ENCODE results near the gene PP2D1.
"Not testable (repeated sequence)": the region's sequence is repeated elsewhere in the genome, so short reads cannot be mapped to it uniquely, and the experiment has no call there.

PP2D1 gene

DNA sequence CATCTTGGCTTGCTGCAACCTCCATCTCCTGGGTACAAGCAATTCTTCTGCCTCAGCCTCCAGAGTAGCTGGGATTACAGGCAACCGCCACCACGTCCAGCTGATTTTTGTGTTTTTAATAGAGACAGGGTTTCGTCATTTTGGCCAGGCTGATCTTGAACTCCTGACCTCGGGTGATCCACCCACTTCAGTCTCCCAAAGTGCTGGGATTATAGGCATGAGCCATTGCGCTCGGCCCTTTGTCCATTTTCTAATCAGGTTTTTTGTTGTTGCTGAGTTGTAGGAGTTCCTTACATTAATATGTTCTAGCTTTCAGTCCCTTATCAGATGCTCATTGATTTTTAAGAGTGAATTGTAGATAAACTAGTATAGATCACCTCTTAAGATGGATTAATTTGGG lies 44.9 kb downstream of the PP2D1 start:
- no peak for DNase-seq

DNA sequence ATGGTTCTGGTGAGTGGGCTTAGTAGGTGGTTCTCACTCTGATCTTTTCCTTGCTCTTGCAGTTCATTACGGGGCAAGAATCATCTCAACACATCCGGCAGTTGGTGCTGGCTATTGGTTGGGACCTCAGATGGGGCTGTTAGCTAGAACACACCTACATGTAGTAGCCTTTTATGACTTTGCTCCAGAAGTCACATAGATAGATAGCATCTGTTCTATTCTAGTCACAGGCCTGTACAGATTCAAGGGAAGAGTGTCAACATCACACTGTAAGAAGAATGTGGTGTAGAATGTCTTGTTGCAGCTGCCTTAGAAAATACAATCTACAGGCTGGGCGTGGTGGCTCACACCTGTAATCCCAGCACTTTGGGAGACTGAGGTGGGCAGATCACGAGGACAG lies 50.1 kb downstream of the PP2D1 start:
- DNase-seq = no peak

DNA sequence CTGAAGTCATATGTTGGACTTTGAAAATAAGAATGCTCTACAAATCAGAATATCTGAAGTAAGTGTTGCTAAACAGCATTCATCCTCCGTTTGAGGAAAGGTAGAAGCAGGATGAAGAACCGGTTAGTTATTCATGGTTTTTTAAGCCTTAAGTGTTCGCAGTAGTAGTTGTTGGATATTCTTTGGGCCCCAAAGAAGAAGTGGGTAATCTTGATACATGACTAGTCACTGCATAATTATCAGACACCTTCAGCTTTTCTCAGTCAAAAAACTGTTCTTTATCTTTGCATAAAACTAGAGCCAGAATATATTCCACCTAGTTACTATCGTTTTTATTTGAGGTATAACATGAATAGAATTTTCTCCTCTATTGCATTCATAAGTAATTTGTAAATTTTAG lies 51.4 kb downstream of the PP2D1 start:
- no peak for DNase-seq

DNA sequence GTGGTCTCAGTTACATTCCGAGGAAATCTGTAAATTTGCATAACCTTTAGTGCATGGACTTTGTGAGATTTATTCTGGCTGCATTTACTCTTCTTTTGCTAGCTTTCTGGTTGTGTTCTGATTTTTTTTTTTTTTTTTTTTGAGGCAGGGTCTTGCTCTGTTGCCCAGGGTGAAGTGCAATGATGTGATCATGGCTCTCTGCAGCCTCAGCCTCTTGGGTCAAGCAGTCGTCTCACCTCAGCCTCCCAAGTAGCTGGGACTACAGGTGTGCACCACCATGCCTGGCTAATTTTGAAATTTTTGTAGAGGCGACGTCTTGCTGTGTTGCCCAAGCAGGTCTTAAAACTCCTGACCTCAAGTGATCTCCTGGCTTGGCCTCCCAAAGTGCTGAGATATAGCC lies 52.6 kb downstream of the PP2D1 start:
- no peak for DNase-seq

DNA sequence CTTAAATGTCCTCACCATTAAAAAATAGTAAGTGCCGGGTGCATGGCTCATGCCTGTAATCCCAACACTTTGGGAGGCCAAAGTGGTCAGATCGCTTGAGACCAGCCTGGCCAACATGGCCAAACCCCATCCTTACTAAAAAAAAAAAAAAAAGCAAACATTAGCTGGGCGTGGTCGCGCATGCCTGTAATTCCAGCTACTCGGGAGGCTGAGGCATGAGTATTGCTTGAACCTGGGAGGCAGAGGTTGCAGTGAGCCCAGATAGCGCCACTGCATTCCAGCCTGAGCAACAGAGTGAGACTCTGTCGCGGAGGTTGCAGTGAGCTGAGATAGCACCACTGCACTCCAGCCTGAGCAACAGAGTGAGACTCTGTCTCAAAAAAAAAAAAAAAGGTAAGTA lies 54.7 kb downstream of the PP2D1 start:
- DNase-seq = not testable (repeated sequence)

DNA sequence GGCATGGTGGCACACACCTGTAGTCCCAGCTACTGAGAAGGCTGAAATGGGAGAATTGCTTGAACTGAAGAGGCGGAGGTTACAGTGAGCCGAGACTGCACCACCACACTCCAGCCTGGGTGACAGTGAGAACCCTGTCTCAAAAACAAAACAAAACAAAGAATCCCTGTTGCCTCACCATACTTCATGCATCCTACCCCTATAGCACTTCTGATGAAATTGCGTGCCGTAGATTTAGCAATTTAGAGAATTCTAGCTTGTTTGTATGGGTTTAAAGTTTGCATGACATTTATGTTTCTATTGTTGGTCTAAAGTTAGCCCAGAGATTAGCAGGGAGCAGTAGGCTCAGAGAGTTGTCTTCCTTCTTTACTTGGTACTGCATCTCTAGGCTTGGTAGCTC lies 57.4 kb downstream of the PP2D1 start:
- DNase-seq = no peak

DNA sequence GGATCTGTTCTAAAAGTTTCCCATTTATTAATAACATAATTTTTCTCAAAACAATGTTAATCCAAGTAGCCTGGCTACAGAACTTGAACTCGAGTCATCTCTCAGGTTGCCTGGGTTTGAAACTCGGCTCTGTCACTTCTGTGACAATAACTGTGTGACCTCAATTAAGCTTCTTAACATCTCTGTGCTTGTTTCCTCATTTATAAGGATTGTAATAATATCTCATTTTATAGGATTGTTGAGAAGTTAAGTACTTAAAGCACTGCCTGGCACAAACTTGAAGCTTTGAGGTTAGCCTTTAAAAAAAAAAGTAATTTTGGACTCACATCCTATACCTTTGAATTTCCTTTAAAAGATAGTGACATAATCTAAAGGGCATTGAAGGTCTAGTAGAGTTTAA lies 61.7 kb downstream of the PP2D1 start:
- DNase-seq = no peak

DNA sequence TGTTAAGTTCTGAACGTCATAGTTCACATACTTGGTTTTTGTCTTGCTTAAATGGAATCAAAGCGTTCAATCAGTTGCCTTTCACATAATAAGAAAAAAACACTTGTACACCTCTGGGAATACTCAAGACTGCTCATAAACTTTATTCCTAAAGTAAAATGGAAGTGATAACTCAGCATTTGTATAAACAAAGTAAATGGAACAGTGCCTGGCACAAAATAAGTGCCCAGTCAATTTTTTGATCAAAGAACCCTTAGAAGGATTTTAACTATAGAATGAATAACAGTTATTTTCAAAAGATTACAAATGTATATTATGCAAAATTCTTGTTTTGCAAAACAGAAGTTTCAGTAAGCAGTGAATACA lies 63.9 kb downstream of the PP2D1 start:
- no peak for DNase-seq

DNA sequence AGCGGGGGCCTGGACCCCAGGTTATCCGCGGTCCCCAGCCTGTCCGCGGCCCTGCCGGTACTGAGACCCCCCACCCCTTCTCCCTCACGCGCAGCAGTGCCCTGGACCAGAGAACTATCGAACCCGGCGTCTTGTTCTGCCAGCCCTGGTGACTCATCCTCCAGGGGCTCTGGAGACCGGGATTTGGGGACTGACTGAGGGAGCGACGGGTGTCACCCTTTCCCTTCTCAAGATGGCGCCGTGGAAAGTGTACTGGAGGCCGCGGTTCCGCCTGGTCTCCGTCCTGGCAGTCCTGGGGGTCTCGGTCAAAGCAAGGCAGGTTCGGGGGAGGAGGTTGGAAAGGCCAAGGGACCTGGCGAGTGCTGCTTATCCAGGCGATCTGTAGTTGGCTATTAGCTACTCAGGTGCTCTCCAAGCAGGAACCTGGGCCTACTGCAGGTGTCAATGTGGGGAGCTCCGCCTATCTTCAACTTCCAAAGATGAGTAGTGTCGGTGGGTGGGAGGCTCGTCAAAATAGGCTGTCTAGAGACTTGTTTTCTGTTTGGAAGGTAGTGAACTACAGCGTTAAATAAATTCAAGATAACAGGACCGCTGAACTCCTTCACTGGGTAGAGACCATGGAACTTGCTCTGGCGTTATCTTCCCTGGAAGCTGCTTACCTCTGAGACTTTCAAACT lies 64.4 kb downstream of the PP2D1 start:
- no peak for DNase-seq

DNA sequence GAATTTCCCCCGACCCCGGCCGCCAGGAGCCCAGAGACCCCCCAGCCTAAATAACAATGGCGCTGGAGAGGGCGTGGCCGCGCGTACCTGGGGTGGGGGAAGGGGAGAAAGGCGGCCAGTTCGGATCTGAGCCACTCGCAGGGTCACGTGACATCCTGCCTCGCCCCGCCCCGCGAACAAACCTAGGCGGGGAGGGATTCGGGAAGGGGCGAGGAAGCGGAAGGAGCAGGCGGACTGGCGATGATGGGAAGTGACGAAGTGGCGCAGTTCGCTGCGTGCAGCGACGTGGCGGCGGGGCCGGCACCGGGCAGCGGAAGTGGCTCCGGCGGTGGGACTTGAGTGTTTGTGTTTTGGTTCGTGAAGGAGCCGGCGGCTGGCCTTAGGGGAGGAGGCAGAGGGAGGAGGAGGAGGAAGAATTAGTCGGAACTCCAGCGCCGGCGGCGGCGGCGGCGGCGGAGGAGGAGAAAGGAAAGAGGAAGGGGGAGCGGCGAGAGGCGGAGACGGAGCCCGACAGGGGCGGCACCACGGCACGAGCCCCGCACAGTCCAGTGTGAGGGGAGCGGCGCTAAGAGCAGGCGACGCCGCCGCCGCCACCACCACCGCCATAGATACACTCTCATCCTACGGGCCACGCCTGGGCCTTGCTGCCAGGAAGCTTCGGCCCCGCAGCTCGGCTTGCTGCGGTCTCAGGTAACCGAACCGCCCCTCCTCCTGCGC lies 65.1 kb downstream of the PP2D1 start, which contains the start of gene RAB5A:
RAB5A (plus strand) TSS at position 266 of the 717 bp plus-strand sequence. CDS start 3,802 bp downstream, outside the sequence.
- DNase-seq = peak; percentile 82

DNA sequence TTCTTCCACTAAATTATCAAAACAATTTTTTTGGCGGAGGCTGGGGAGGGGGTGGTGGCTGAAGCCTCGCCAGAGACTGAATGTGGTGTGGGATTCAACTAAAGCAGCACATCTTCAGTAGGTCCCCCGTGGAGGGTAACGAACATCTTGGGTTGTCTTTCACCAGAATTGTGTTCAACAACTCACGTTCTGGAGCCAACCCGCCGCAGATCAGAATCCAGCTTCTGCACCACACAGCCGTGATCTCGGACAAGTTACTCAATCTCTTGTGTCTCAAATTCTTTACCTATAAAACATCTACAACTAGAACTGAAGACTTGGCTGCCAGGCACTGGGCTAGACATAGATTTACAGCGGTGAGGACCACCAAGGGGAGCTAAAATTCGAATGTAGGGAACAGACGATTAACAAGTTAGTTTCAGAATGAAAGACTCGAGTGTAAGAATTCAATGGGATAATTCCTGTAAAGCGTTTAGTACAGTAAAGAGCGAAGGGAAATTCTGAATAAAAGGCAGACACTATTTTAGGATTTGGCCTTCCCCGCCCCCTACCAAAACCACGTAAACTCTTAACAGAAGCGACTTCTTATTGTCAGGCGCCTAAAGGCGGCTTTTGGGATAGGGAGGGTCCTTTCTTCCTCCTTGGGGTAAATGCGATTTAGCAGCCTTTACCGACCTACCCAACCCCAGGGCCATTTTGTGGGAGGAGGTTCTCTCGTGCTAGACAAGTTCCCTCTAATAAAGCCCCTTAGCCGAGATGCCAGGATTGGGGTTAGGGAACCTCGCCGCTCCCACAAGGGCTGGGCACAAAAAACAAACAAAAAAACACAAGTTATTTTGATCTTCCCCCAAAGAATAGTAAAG lies 65.9 kb downstream of the PP2D1 start:
- no peak for DNase-seq

DNA sequence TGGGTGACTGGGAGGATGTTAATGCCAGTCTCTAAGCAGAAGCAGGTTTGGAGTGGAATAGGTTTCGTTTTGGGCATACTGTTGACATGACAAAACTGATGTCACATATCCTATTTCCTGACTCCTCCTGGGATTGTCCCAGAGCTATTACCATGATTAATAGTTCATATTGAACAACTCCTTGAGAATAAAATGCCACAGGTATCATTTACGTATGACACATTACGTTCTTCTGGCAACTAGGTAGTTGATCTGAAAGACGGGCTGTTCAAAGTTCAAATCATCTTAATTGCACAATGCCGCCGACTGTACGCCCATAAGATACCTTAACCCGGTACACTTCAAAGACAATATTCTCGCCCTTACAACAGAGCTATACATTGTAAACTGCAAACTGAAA lies 66.5 kb downstream of the PP2D1 start:
- no peak for DNase-seq

DNA sequence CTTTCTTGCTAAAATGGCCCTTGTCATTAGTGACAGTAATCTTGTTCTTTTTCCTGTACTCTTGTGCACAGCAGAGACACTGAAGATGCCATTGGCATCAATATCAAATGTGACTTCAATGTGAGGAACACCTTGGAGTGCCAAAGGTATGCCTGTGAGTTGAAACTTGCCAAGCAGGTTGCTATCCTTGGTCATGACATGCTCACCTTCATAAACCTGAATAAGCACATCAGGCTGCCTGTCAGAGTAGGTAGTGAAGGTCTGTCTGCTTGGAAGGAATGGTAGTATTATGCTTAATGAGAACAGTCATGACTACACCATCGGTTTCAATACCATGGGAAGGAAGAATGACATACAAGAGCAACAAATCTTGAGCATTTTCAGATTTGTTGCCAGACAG lies 71.4 kb downstream of the PP2D1 start:
- DNase-seq = no peak

DNA sequence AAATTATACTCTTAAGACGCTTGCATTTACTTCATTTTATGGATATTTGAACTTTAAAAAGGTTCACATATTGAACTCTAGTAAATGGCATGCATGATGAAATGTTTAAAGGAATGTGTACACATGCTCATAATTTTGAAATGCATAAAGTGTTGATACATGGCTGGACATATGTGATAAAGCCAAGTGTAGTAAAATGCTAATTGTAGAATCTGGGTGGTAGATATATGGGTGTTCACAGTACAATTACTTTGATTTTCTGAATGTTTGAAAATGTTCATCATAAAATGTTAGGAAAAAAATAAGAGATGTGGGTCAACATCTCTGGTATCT lies 73.8 kb downstream of the PP2D1 start:
- no peak for DNase-seq

DNA sequence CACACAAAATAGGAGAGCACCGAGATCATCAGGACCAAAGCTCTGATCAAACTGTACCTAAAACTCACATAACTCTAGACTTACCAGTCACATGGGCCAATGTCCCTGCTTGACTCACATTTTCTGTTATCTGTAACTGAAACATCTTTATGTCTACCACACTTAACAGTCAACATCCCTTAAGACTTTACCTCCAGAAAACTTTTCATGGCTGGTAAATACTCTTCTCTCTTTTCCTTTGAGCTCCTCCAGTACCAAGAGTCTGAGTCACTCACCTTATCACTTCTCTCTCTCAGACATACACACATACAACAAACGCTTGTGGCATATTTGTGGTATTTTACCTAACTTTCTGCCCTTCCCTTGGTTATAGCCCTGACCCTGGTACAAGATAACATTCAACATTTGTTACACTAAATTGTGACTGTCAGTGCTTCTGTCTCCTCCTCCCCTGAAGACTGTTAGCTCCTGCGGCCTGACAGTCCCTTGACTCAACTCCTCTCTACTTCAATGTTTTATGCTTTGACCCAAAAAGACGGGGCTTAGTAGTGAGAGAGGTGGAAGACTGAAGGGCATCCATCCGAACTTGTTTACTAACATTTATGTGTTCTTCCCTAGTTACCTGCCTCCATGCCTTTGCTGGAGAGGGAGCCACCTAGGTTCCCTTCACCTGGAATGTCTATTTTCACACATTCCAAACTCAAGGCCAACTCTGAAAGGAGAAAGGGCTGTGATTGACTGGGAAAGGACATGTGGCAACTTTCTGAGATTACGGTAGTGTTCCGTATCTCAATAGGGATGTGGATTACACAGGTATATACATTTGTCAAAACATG lies 74.4 kb downstream of the PP2D1 start:
- DNase-seq = no peak
